PC-9 (cell line): Measurements from ENCODE around the gene RNF114. TPM values are rescaled to one million over a fixed set of nuclear protein-coding genes. Genes with fewer than 3 reads are reported as not detected.

Source experiments
- BruUV-seq: library from RNA; stranded (reverse); fragments of 400-500 nt; replicated peaks from 2 replicates; lab custom pipeline; 2021; lab: Mats Ljungman, UMichigan
- CTCF ChIA-PET: fragments of 300-600 bp; sonication (Branson Sonifier 250); formaldehyde crosslinking; loops from one replicate; lab custom pipeline; 2022; ENCODE audit warnings: antibody characterized with exemption; lab: Charles Lee
- POLR2A ChIA-PET: fragments of 300-600 bp; sonication (Branson Sonifier 250); formaldehyde crosslinking; loops from one replicate; lab custom pipeline; 2022; ENCODE audit warnings: antibody characterized with exemption; ENCODE audit not compliant: unreplicated experiment; lab: Charles Lee
- DNase-seq, 2 experiments: peaks; one replicate each; pipeline versions ENCODE4 v3.0.0 to v3.0.0-alpha.2; 2015 to 2022; ENCODE audit warnings: mixed read lengths in 1 of 2
- H2AFZ ChIP-seq: fragments of 200-600 bp; sonication (generic); 2 replicates; pipeline ENCODE4 v1.8.1; 2017; ENCODE audit warnings: antibody characterized with exemption
- H3F3A ChIP-seq: fragments of 200-600 bp; sonication (generic); 2 replicates; pipeline ENCODE4 v1.8.1; 2017; ENCODE audit warnings: antibody characterized with exemption, mild to moderate bottlenecking, low read depth; ENCODE audit not compliant: insufficient read depth
- H3K27ac ChIP-seq: fragments of 200-600 bp; sonication (generic); 2 replicates; pipeline ENCODE4 v1.6.1; 2016; ENCODE audit warnings: mixed run types
- H3K27me3 ChIP-seq: fragments of 200-600 bp; sonication (generic); 2 replicates; pipeline ENCODE4 v1.6.1; 2016; ENCODE audit warnings: low read depth, mixed run types; ENCODE audit not compliant: insufficient read depth
- H3K36me3 ChIP-seq: fragments of 200-600 bp; sonication (generic); 2 replicates; pipeline ENCODE4 v1.6.1; 2016; ENCODE audit warnings: low read depth, mixed run types
- H3K4me1 ChIP-seq: fragments of 200-600 bp; sonication (generic); replicated peaks from 2 replicates; pipeline ENCODE4 v1.6.1; 2016; ENCODE audit warnings: mixed run types; ENCODE audit not compliant: insufficient read depth
- H3K4me2 ChIP-seq: fragments of 200-600 bp; sonication (generic); 2 replicates; pipeline ENCODE4 v1.6.1; 2017; ENCODE audit warnings: mixed run types
- H3K4me3 ChIP-seq: fragments of 200-600 bp; sonication (generic); 2 replicates; pipeline ENCODE4 v1.6.1; 2016; ENCODE audit warnings: mixed run types
- H3K79me2 ChIP-seq: fragments of 200-600 bp; sonication (generic); 2 replicates; pipeline ENCODE4 v1.6.1; 2017; ENCODE audit warnings: low read depth, mixed run types
- H3K9me2 ChIP-seq: fragments of 200-600 bp; sonication (generic); 2 replicates; pipeline ENCODE4 v1.8.1; 2017; ENCODE audit warnings: mild to moderate bottlenecking; ENCODE audit not compliant: insufficient read depth
- H3K9me3 ChIP-seq: fragments of 200-600 bp; sonication (generic); 2 replicates; pipeline ENCODE4 v1.8.1; 2016; ENCODE audit warnings: low read depth; ENCODE audit not compliant: insufficient read depth
- H4K20me1 ChIP-seq: fragments of 200-600 bp; sonication (generic); 2 replicates; pipeline ENCODE4 v1.8.1; 2017; ENCODE audit not compliant: insufficient read depth
- EZH2 ChIP-seq: fragments of 200-600 bp; sonication (generic); IDR thresholded peaks from 2 replicates; pipeline ENCODE4 v1.8.0; 2017; ENCODE audit warnings: antibody characterized with exemption, low read depth
- intact Hi-C: fragments of 100-400 bp; cut with micrococcal nuclease; formaldehyde crosslinking; loops from one replicate; pipeline ENCODE4 v1.10.0; 2022; ENCODE audit not compliant: unreplicated experiment
- total RNA-seq: library from RNA; stranded (reverse); gene quantifications from 2 replicates; pipeline ENCODE4 v1.2.3, GENCODE V29; 2021
- TF ChIP-seq, protein P1 (sequence below): fragments of 200-600 bp; sonication (generic); conservative IDR thresholded peaks from 2 replicates; pipeline ENCODE4 v1.6.1; 2017; ENCODE audit warnings: mixed run types, antibody characterized with exemption, mild to moderate bottlenecking, moderate library complexity

The RNF114 gene
- total RNA-seq, 1 experiment from 2014 or later: 92.5 TPM

DNA sequence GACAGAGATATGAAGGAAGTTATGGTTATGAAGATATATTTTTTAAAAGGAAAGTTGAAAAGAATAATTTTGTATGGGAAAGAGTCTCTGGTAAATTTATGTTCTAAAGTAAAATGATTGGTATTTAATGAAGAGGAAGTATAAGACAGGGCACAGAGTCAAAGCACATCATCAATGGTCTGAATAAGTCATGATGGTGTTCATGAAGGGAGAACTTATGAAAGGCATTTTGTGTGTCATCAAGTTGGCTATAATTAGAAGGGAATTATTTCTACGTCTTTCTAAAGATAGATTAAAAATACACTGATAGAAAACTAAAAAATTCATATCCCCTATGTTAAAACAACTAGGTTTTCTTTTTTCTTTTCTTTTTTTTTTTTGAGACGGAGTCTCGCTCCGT lies 25.2 kb downstream of the RNF114 start:
- no TSS peak for BruUV-seq
- Histone ChIP-seq H2AFZ (no peak overlapping the region), H3K4me2 (no peak overlapping the region), H3K4me1 (no peaks in the 10 kb centered on the region), H3K79me2 (no peaks in the 10 kb centered on the region), H3K27me3 (no peaks in the 10 kb centered on the region), H3F3A (peaks cover 41% of the 10 kb centered on the region; the same call in 1 of the 2 replicates), H3K27ac (no peak overlapping the region), H3K4me3 (no peak overlapping the region), H3K36me3 (no peaks in the 10 kb centered on the region), H4K20me1 (no peaks in the 10 kb centered on the region), H3K9me2 (no peaks in the 10 kb centered on the region), H3K9me3 (no peaks in the 10 kb centered on the region)
- intact Hi-C loops: no loop called here
- no peak for TF ChIP-seq EZH2
- TF ChIP-seq, protein P1, sequence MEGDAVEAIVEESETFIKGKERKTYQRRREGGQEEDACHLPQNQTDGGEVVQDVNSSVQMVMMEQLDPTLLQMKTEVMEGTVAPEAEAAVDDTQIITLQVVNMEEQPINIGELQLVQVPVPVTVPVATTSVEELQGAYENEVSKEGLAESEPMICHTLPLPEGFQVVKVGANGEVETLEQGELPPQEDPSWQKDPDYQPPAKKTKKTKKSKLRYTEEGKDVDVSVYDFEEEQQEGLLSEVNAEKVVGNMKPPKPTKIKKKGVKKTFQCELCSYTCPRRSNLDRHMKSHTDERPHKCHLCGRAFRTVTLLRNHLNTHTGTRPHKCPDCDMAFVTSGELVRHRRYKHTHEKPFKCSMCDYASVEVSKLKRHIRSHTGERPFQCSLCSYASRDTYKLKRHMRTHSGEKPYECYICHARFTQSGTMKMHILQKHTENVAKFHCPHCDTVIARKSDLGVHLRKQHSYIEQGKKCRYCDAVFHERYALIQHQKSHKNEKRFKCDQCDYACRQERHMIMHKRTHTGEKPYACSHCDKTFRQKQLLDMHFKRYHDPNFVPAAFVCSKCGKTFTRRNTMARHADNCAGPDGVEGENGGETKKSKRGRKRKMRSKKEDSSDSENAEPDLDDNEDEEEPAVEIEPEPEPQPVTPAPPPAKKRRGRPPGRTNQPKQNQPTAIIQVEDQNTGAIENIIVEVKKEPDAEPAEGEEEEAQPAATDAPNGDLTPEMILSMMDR: no peak
- DNase-seq: no peak
- ChIA-PET POLR2A (no interaction called here), CTCF (no interaction called here)

DNA sequence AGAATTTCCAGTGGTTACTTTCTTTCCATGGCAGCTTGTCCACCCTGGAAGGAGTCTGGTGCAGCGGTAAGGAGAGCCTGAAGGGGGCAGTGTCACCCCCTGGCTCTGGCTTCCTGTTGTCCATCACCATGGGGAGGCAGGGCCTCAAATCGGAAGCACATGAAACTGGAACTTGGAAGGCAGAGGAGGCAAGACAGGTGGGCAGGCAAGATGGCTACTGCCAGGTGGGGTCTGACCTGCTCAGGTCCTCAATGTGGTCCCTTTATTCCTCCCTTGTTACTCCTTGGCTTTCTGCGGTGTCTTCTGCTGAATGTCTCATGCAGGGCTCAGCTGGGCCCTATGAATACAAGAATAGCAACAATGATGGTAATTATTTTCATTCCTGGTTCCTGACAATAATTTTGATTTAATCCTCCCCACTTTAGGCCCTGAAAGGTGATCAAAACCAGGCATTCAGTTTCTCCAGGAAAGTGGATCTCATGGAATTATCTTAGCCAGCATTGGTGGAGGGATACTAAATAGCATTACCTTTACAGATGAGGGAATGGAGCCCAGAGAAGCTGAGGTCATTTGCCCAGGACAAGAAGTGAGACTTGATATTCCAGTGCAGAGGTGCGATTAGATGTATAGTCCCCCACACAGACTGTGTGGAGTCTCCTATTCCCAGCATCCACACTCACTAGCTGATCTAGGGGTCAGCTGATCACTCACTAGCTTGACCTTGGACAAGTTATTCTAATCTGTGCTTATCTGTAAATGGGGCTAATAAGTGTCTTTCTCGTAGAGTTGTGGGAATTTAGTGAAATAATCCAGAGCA lies 29.0 kb downstream of the RNF114 start:
- Histone ChIP-seq H3K27me3 (no peaks in the 10 kb centered on the region), H4K20me1 (no peaks in the 10 kb centered on the region), H3K9me3 (no peaks in the 10 kb centered on the region), H3K4me3 (no peak overlapping the region), H3F3A (peaks cover 50% of the 10 kb centered on the region), H2AFZ (no peak overlapping the region), H3K4me2 (no peak overlapping the region), H3K36me3 (no peaks in the 10 kb centered on the region), H3K4me1 (peaks cover 25% of the 10 kb centered on the region), H3K79me2 (no peaks in the 10 kb centered on the region), H3K27ac (no peak overlapping the region), H3K9me2 (no peaks in the 10 kb centered on the region)
- ChIA-PET CTCF (interaction anchor here (0.6 to 1.5 kb wide), 4 partner anchors 14 to 106 kb away, joined by 3 to 6 read pairs (median 4); no protein-coding TSS in a partner anchor), POLR2A (interaction anchor here (0.6 kb wide), 1 partner anchor 721 kb away, joined by 5 read pairs; no protein-coding TSS in a partner anchor)
- intact Hi-C loops: loop anchor here (5.0 kb wide), 1 partner anchor 202 kb away; no protein-coding TSS in a partner anchor
- BruUV-seq: no TSS peak
- peak; percentile 52 to 54 for DNase-seq
- no peak for TF ChIP-seq EZH2
- TF ChIP-seq, protein P1: peak; percentile 76

DNA sequence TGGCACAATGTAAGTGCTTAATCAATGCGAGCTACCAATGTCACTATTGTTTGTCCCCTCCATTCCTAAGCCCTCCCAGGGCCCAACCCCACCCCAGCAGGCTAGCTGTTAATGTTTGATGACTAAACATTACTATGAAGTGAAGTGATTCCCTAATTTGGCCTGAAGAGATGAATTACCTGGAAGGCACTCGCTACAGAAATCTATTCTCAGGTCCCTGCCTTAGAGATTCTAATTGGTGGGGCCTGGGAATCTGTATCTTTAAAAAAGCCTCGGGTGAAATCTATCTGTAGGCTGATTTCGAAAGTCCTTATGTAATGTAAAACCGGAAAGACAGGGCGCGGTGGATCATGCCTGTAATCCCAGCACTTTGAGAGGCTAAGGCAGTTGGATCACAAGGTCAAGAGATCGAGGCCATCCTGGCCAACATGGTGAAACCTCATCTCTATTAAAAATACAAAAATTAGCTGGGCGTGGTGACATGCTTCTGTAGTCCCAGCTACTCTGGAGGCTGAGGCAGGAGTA lies 29.6 kb downstream of the RNF114 start:
- Histone ChIP-seq H3K4me1 (peaks cover 31% of the 10 kb centered on the region), H3K4me3 (no peak overlapping the region), H4K20me1 (no peaks in the 10 kb centered on the region), H3K9me2 (no peaks in the 10 kb centered on the region), H2AFZ (no peak overlapping the region), H3K79me2 (no peaks in the 10 kb centered on the region), H3F3A (peaks cover 50% of the 10 kb centered on the region), H3K4me2 (no peak overlapping the region), H3K27ac (no peak overlapping the region), H3K36me3 (no peaks in the 10 kb centered on the region), H3K9me3 (no peaks in the 10 kb centered on the region), H3K27me3 (no peaks in the 10 kb centered on the region)
- no TSS peak for BruUV-seq
- intact Hi-C loops: loop anchor here (5.0 kb wide), 1 partner anchor 201 kb away; no protein-coding TSS in a partner anchor
- no peak for TF ChIP-seq EZH2
- TF ChIP-seq, protein P1: no peak
- ChIA-PET CTCF (interaction anchor here (1.1 to 1.5 kb wide), 3 partner anchors 13 to 105 kb away, joined by 3 to 6 read pairs (median 5); no protein-coding TSS in a partner anchor), POLR2A (interaction anchor here (0.6 to 0.7 kb wide), 3 partner anchors 23 to 722 kb away, joined by 5 read pairs; no protein-coding TSS in a partner anchor)
- DNase-seq: peak in 1 of 2 experiments; percentile 34
